ENCODE data around the gene LTC4S.

LTC4S gene

GRCh38 chr5:179795863-179796833, 2.4 kb downstream of the LTC4S start:
- peak; percentile 85 for DNase-seq (ENCODE audit: low spot score)

DNA sequence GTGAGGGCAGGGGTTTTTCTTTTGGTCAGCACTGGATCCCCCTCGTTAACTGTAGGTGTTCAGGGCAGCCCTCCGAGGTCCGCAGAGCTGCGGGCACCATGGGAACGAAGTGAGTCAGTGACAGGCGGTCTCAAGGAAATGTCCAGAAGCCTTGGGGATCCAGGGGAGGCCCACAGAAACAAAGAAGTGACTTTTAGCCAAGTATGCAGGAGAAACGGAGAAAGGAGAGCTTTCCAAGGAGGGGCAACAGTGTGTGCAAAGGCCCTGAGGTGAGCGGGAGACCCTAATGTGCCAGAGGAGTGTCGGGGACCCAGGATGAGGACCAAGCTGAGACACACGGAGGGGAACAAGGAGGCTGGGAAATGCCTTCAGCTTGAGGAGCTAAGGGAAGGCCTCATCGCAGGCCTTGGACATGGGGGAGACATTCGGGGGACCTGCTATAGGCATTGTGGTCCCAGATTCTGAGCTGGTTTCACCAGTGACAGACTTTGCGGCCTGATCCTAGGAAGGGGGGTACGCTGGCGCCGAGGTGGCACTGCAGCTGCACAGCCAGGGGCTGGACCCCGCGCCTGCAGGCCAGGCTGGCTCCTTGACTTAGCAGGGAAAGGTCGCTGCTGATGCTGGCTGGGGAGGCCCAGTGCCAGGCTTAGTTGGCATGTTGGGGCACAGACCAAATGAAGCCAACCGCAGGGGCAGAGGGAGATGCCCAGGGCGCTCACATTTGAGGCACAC, 3.3 kb downstream of the LTC4S start:
- DNase-seq (ENCODE audit: low spot score), result no peak

DNA sequence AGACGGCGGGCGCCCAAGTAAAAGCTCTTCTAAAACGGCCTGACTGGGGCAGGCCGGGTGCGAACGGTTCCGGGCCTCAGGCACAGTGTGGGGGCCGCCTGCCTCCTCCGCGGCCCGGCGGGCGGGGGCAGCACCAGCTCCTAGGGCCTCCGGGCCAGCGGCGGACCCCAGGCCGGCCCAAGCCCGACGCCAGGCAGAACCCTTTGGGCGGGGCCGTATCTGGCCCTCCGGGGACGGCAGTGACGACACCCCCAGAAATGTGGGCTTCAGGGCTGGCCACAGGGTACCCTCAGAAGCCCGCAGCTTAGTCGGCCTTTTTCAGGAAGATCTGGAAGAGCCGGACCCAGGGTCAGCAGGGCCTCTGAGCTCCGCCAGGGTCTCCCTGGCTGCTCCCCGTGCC, 4.0 kb downstream of the LTC4S start:
- DNase-seq (ENCODE audit: low spot score), result no peak

- DNase-seq (ENCODE audit: low spot score), result no peak
Measured at GRCh38 chr5:179798144-179798770, 4.5 kb downstream of the LTC4S start.

- no peak for DNase-seq (ENCODE audit: low spot score)
Measured at GRCh38 chr5:179798771-179799643, 5.2 kb downstream of the LTC4S start.

GRCh38 chr5:179799644-179799973, 5.8 kb downstream of the LTC4S start:
- DNase-seq (ENCODE audit: low spot score), result no peak

DNA sequence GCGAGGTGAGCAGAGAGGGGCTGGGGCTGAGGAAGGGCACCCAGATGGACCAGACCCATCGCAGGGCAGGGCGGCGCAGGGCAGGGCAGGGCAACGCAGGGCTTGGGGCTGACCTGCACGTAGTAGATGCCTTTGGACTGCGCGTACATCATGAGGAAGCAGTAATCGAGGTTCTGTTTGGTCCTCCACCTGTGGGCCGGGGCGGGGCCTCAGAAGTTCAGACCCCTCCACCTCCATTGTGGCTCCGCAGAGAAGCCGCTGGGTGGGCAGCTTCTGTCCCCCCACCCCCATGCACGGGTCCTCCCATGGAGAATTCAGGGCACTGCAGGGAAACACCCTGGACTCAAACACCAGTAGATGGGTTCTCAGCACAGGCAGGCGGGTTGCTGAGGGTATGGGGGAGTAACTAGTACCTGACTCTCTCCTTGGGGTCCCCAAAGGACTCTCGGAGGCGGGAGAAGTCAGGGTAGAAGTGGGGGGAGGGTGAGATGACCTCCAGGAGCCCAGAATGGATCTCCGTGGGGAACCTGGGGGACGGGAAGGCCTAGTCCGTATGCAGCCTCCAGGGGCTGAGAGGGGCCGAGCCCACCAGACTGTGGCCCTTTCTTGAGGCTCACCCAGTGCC, 6.4 kb downstream of the LTC4S start:
- DNase-seq (ENCODE audit: low spot score), result no peak

DNA sequence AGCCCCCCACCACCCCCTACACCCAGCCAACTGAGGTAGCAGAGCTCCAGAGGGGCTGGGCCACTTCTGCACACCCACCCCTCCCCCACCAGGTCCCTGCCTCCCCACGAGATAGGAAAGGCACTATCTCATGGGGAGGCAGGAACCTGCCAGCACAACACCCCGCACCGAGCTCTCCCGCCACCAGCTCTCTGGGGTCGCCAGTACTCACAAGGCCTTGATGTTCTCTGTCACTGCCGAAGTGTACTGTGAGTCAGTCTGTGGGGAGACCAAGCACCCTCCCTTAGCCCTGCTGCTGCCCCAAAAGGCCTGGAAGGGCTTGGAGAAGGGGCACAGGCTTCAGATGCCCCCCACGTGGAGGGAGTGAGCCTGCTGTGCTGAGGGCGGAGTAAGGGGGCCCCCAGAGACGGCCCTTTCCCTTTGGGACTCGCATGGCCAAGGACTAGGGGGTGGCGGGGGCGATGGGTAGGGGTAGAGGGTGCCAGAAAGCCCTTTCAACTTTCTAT, 7.0 kb downstream of the LTC4S start:
- no peak for DNase-seq (ENCODE audit: low spot score)

DNA sequence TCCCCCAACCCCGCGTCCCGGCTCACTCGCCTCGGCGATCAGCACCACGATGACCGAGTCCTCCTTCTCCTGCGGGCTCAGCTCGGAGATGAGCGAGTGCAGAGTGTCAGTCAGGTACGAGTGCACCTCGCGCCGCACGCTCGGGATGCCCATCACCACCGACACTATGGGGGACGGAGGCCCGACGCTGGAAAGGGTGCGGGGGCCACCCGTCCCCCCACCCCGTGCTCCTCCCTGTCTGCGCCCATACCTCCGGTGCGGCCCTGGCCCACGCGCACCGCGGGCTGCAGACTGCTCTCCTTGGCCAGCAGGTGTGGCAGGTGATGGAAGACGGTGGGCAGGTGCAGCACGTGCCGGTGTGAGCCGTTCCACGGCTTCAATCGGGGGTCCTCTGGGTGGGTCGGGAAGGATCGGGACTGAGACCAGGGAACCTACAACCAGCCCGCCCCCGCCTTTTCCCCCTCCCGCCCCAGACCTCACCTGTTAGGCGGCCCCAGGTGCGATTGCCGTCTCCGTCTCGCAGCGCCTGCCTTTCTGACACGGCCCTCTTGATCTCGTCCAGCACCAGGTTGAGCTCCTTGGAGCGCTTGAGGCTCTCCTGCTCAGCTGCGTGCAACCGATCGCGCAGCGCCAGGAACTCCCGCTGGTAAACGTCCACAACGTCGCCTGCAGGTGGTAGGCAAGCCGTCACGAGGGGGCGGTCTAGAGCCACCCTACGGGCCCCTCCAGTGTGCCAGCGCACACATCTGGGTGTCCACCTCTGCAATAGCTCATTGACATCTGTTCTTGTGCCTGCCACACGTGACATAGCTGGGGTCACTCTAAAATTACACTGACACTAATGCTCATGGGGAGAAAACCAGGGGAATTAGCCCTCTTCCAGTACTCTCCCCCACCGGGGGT, 7.8 kb downstream of the LTC4S start:
- no peak for DNase-seq (ENCODE audit: low spot score)

DNA sequence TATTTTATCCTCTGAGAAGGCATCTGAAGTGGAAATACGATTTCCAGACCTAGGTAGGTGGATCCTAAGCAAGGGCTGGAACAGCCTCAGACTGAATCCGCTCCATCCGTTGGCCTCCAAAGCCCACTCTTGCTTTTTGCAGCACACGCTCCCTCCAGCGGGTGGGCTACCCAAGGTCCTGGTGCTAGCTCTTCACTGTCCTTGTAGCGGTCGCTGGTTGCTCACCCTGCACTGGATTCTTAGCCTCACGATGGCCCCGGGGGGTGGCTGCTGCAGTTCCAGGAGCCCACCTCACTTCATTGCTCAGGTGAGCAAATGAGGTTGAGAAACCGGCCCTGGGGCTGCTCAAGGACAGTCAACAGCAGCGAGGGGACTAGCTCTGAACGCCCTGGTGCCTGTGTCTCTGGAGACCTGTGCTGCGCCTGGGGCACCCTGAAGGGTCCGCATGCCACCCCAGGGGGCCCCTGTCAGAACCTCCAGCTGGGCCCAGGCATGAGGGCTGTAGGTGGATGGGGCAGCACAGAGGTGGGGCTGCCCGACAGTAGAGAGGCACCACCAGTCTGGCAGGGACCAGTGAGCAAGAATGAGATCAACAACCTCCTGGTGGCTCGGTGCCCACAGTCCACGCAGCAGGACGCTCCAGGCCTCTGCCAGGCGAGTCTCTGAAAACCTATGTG, 8.6 kb downstream of the LTC4S start:
- DNase-seq (ENCODE audit: low spot score), result no peak

- no peak for DNase-seq (ENCODE audit: low spot score)
Measured at GRCh38 chr5:179802950-179803562, 9.3 kb downstream of the LTC4S start.

GRCh38 chr5:179803651-179804554, 10.1 kb downstream of the LTC4S start:
- no peak for DNase-seq (ENCODE audit: low spot score)

GRCh38 chr5:179804555-179804947, 10.8 kb downstream of the LTC4S start:
- DNase-seq (ENCODE audit: low spot score), result no peak

GRCh38 chr5:179805070-179805528, 11.3 kb downstream of the LTC4S start:
- no peak for DNase-seq (ENCODE audit: low spot score)

DNA sequence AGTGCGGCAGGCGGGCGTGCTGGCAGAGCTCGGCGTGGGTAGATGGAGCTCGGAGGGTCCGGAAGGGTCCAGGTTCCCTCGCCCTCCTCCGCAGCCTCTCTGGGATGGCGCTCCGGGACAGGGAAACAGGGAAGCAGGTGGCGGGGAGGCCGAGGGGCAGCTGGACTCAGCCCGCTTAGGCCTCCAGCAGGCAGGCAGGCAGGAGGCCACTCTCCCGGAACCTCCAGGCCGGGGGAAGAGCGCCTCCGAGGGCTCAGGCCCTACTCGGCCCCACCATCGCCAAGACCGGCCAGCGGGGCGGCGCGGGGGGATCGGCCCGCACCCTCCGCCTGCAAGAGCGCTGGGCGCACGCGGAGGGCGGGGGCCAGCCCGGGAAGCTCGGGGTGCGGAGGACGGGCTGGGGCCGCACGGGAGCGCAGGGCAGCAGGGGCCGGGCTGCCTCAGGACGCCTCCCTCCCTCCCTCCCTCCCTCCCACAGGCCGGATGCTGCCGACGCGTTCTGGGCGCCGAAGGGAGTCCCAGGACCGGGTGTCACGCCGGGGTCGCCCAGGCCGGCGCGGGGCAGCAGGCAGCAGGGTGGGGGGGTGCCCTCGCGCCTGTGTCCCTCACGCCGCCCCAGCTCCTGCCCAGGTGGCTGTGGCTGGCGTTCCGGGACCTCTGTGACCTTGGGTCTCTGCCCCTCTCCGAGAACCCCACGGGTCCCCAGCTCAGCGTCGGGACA, 11.9 kb downstream of the LTC4S start:
- peak; percentile 37 for DNase-seq (ENCODE audit: low spot score)

- peak; percentile 79 for DNase-seq (ENCODE audit: low spot score)
Measured at GRCh38 chr5:179806250-179807048, 12.7 kb downstream of the LTC4S start, which contains the start of gene MGAT4B. Gene MGAT4B (minus strand): TSS chr5:179806866. CDS start chr5:179806583, 283 bp downstream.

Data from Ammon's horn (tissue), 1 donor.